Lung (tissue), 12 donors: ENCODE measurements around the gene CDKN2B-AS1. TPM values are rescaled to one million over a fixed set of nuclear protein-coding genes. Genes with fewer than 3 reads are reported as not detected.

Experiments
- ATAC-seq: fragments of 200-7000 bp; cut with Tn5 transposase; one replicate; pipeline ENCODE4 v1.9.1; 2020; ENCODE audit warnings: moderate number of reproducible peaks; ENCODE audit not compliant: insufficient read depth, low FRiP score
- DNase-seq, 3 donors: peaks; one replicate each; pipeline ENCODE4 v3.0.0-alpha.2; 2013 to 2017
- H3K27ac ChIP-seq, 2 donors: one replicate each; pipeline ENCODE4 v1.5.1; 2013; ENCODE audit warnings: mild to moderate bottlenecking in 2 of 2, moderate library complexity in 2 of 2, control low read depth in 1 of 2, inconsistent platforms in 1 of 2, low read depth in 1 of 2, low read length in 1 of 2
- H3K27me3 ChIP-seq, 3 donors: one replicate each; pipeline ENCODE4 v1.5.1; 2013; ENCODE audit warnings: low read length in 2 of 3; ENCODE audit not compliant: control insufficient read depth in 3 of 3, insufficient read depth in 3 of 3
- H3K36me3 ChIP-seq, 4 donors: one replicate each; pipeline ENCODE4 v1.5.1; 2013; ENCODE audit warnings: low read length in 4 of 4, mild to moderate bottlenecking in 1 of 4, moderate library complexity in 1 of 4; ENCODE audit not compliant: control insufficient read depth in 4 of 4, insufficient read depth in 4 of 4
- H3K4me1 ChIP-seq, 5 donors: one replicate each; pipeline ENCODE4 v1.5.1; 2013; ENCODE audit warnings: low read length in 5 of 5, mild to moderate bottlenecking in 2 of 5, moderate library complexity in 1 of 5; ENCODE audit not compliant: control insufficient read depth in 5 of 5, insufficient read depth in 5 of 5
- H3K4me3 ChIP-seq: one replicate; pipeline ENCODE4 v1.5.1; 2013; ENCODE audit warnings: mild to moderate bottlenecking, control low read depth, moderate library complexity
- H3K9ac ChIP-seq, 2 donors: one replicate each; pipeline ENCODE4 v1.5.1; 2013; ENCODE audit warnings: low read length in 2 of 2, control low read depth in 1 of 2; ENCODE audit not compliant: insufficient read depth in 1 of 2
- H3K9me3 ChIP-seq, 4 donors: one replicate each; pipeline ENCODE4 v1.5.1; 2013; ENCODE audit warnings: low read length in 3 of 4, mild to moderate bottlenecking in 1 of 4, moderate library complexity in 1 of 4; ENCODE audit not compliant: control insufficient read depth in 4 of 4, insufficient read depth in 3 of 4
- CTCF ChIP-seq: IDR thresholded peaks from 2 replicates; pipeline ENCODE4 v1.5.1; 2012; ENCODE audit warnings: mild to moderate bottlenecking; ENCODE audit errors: control extremely low read depth, extremely low read depth
- WGBS, 2 donors: extraction: QIAGEN DNeasy Blood & Tissue Kit; methylation state at CpG; one replicate each; pipeline ENCODE4 v1.1.7; 2013; 5-methylcytosine and 5-hydroxymethylcytosine counted together
- polyA plus RNA-seq, 2 donors: library from polyadenylated mRNA; stranded (reverse); fragments of 200-250 nt; gene quantifications; one replicate each; pipeline ENCODE4 v1.2.1, GENCODE V29; 2013
- total RNA-seq, 2 donors: library from RNA; depleted of rRNA in 1 of 2; stranded (reverse); fragments of >200 nt in 1 of 2; gene quantifications; one replicate each; pipeline ENCODE4 v1.2.1, GENCODE V29; 2014 to 2021
- donor health status: control.
- donor health status: control.
- donor health status: Bipolar disorder and iron deficiency.
- donor health status: healthy.
- donor health status: DM: yes; HTN: yes; CAD: no.

CDKN2B-AS1 gene
- total and polyA plus RNA-seq, 4 donors = 0.32 to 1.2 (median 0.59) TPM

- ATAC-seq = no peak
- 31 to 42% methylated on average over 1 of the region's 1 CpG for WGBS, 2 donors
Measured at GRCh38 chr9:22141908-22142307, 147.3 kb downstream of the CDKN2B-AS1 start.

GRCh38 chr9:22142671-22143070 is 148.1 kb downstream of the CDKN2B-AS1 start:
- no peak for DNase-seq
- no peak for TF ChIP-seq CTCF
- no peak overlapping the region for H3K9ac ChIP-seq
- no peaks in the 10 kb centered on the region for H3K36me3 ChIP-seq
- ATAC-seq = no peak
- 42 to 46% methylated on average over 2 of the region's 2 CpGs for WGBS, 2 donors
- H3K27me3 ChIP-seq = no peaks in the 10 kb centered on the region
- H3K4me1 ChIP-seq = no peaks in the 10 kb centered on the region
- H3K27ac ChIP-seq = no peak overlapping the region
- H3K9me3 ChIP-seq = no peaks in the 10 kb centered on the region
- no peak overlapping the region for H3K4me3 ChIP-seq

More at GRCh38 chr9:22141908-22142307, 147.3 kb downstream of the CDKN2B-AS1 start:
- Histone ChIP-seq H3K36me3 (no peaks in the 10 kb centered on the region), H3K4me3 (no peak overlapping the region), H3K27ac (no peak overlapping the region), H3K9me3 (no peaks in the 10 kb centered on the region), H3K27me3 (no peaks in the 10 kb centered on the region), H3K4me1 (no peaks in the 10 kb centered on the region), H3K9ac (no peak overlapping the region)
- TF ChIP-seq CTCF = no peak
- DNase-seq = no peak

GRCh38 chr9:22143799-22144625 is 149.4 kb downstream of the CDKN2B-AS1 start:
- 24 to 35% methylated on average over 1 of the region's 1 CpG for WGBS, 2 donors

More at GRCh38 chr9:22143799-22144625, 149.4 kb downstream of the CDKN2B-AS1 start:
- Histone ChIP-seq H3K9ac (no peak overlapping the region), H3K36me3 (no peaks in the 10 kb centered on the region), H3K9me3 (no peaks in the 10 kb centered on the region), H3K4me3 (no peak overlapping the region), H3K27ac (no peak overlapping the region), H3K4me1 (no peaks in the 10 kb centered on the region), H3K27me3 (no peaks in the 10 kb centered on the region)
- no peak for TF ChIP-seq CTCF
- ATAC-seq (no peak), DNase-seq (no peak)
